Embryonic facial prominence (tissue), 1 donor: ENCODE measurements around the gene TGIF1.

Experiments used
- DNase-seq: peaks from one replicate; pipeline ENCODE4 v3.0.0-alpha.2; 2016; ENCODE audit errors: extremely low spot score

The TGIF1 gene

GRCh38 chr18:3482258-3482657 lies 32.3 kb downstream of the TGIF1 start:
- DNase-seq, result no peak

DNA sequence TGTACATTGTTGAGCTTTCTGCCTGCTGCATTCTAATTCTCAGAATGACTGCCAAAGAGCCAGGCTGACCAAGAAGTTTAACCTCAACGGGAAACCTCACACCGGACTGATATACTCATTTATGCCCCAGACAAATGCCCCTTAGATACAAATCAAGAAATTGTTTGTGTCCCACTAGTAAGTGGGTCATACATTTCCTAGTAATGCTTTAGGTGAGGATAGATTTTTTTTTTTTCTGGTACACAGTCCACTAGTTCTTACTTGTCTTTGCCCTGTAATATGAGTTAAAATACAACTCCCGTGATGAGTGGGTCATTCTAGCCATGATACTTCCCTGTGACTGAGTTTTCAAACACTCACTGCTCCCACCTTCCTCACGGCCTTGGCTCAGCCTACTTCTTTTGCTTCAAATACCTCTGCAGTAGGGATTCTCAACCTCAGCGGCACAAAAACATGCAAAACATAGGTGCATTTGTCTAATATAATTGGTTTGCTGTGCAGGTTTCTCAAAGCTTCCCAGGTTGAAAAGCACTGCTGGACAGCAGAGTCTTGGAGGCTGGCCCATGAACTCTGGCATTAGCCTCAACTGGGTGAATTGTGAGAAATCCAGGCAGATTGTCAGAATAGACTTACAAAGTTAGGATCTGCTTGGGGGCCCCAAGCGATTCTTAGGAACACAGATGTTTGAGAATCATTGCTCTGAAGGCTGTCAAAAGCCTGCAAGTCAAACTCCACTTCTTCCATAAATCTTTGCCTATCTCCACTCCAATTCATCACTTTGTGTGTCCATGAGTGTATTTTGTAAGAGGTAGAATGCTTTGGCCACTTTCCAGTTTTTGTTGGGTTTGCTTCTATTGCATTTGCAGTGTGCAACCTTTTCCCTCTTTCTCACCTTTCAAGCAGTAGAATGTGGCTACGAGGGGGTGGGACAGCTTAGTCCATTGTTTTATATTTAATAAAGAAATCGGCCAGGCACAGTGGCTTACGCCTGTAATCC lies 35.5 kb downstream of the TGIF1 start:
- no peak for DNase-seq

DNA sequence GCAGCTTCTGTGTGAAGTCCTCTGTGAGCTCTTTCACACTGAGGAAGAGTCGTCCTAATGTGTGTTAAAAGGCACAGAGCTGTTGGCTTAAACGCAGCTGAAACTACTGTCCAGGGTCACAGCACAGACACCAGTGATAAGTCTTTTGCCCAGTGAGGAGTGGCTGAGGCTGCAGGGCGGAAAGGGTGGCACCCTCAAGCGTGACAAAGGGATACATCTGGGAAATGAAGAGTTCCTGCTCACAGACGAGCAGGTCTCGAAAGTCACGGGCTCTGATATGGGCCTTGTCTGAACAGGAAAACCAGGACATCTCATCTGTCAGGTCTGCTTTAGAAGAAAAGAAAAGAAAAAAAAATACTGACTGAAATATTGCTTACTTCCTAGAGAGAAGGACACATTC lies 36.5 kb downstream of the TGIF1 start:
- no peak for DNase-seq

DNA sequence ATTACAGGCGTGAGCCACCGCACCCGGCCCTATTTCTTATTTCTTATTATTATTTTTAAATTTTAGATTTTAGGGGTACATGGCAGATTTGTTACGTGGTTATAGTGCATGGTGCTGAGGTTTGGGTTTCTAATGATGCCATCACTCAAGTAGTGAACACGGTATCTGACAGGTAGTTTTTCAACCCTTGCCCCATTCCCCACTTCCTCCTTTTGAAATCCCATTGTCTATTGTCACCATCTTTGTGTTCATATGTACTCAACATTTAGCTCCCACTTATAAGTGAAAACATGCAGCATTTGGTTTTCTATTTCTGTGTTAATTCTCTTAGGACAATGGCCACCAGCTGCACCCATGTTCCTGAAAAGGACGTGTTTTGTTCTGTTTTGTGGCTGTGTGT lies 39.5 kb downstream of the TGIF1 start:
- no peak for DNase-seq

DNA sequence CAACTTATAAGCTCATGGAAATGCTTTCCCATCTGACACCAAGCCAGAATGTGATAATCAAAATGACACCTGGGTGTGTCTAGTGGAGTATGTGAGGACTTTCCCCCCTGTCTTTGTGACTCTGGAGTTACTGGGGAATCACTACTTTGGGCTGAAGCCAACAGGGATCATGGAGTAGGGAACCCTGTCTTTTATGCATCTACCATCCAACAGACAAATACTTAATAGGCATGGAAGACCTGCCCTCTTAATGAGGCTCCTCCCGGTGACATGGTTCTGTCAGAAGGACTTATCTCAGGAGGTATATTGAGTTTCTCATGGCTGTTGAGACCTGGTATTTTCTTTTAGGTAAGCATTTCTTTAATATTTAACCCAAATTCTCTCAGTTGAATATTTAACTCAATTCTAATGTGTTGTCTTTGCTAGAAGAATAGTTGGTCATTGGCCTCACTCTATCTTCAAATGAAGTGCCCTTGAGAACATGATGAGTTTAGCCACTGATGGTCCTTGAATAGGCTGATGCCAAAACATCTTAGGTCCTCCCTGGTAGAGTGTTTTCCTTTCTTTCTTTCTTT lies 42.1 kb downstream of the TGIF1 start:
- DNase-seq, result no peak

DNA sequence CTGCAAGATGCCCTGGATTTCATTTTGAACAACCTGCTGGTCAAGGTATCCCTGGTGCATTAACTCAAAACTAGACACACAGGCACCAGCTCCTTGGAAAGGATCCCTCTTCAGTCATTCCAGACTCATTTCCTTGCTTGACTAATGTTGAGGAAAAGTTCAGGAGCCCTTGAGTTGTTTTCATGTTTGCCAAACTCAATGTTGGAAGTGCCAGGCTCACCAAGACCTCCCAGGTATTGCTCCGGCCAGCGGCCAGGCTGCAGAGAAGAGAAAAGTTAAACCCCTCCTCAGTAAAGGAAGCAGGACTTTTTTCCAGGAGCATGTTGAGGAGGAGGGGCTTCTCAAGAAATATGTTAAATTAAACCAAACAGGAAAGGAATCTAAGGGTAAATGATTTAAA lies 42.7 kb downstream of the TGIF1 start:
- no peak for DNase-seq

GRCh38 chr18:3493501-3494244 lies 43.7 kb downstream of the TGIF1 start:
- DNase-seq, result no peak

- DNase-seq, result no peak
These were observed 44.2 kb downstream of the TGIF1 start for GRCh38 chr18:3494245-3494526.

GRCh38 chr18:3494569-3494968 lies 44.6 kb downstream of the TGIF1 start:
- DNase-seq, result no peak

GRCh38 chr18:3495691-3496430 lies 45.9 kb downstream of the TGIF1 start:
- DNase-seq, result no peak

GRCh38 chr18:3498698-3499471 lies 48.9 kb downstream of the TGIF1 start:
- no peak for DNase-seq

DNA sequence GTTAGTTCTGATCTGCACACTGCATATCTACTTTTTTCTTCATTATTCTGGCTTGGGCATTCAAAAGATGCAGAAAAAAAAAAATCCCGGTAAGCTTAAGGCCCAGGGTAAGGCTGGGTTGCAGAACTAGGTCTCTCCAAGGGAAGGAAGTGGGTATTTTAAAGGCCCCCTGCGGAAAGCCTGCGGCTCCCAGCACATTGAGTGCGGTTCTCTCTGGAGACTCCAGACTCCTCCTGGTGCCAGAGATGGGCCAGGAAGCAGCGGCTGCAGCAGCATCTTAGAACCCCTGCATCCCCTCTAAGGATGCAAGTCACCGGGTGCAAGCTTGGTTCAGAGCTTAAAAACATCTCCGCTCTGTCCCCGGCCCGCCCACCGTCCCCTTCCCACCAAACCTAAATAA lies 49.5 kb downstream of the TGIF1 start:
- no peak for DNase-seq

GRCh38 chr18:3500016-3500415 lies 50.0 kb downstream of the TGIF1 start:
- no peak for DNase-seq

DNA sequence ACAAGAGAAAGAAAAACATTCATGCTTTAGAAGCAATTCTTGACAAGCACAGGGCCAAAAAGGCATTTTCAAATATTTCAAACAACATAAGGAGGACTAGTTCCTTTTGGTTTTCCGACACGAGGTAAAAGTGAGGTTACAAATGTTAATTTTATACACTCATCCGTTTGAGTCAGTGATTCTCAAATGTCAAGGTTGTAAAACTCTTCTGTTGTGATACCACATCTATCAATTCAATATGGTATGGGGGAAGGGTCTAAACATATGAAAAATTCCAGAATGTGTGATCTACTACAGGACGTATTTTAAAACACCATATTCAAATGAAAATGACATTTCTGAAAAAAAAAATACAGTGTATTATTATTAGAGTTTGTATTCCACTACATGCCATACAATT lies 52.7 kb downstream of the TGIF1 start:
- no peak for DNase-seq

- DNase-seq, result no peak
These were observed 54.7 kb downstream of the TGIF1 start for GRCh38 chr18:3504637-3505036.

DNA sequence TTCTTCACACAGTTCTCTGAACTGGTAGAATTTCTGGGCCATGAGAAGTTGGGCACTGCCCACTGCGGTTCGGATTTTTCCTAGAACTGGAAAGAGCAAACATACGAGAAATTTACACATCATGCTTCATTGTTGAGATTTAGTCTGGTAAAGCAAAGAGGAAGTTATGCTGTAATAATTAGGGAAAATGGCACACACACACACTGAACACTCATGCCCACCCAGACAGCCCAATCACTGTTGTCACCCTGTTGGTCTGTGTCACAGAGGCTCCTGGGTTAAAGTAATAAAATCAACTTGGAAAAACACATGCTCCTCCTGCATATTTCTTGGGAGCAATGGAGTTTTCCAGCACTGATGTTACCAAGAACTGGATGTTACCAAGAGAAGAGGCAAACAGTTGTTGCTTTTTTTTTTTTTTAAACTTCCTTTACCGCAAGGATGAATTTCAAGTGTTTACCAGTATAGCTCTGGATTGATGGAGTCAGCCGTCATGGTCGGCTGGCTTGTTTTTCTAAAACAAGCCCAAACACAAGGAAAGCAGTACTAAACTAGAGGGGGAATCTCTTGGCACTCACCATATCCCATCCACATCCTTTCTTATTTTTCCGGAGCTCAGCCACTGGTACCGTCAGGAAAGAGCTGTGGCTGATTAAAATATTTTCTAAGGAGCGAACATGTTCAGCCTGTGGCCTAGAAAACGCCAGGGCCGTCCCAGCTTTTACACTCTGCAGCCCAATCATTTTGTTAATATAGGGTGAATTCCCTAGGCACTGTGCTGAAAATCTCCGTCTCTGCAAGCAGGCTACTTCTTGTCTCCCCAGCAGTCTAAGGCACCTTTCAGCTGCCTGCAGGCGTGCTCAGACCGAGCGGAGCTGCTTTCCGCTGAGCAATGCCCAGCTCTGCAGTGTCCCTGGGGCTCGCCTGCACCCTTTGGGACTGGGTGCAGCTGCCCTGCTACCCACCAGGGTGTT lies 58.9 kb downstream of the TGIF1 start:
- no peak for DNase-seq
